ENCODE data around the gene KCNQ1OT1.

The KCNQ1OT1 gene

DNA sequence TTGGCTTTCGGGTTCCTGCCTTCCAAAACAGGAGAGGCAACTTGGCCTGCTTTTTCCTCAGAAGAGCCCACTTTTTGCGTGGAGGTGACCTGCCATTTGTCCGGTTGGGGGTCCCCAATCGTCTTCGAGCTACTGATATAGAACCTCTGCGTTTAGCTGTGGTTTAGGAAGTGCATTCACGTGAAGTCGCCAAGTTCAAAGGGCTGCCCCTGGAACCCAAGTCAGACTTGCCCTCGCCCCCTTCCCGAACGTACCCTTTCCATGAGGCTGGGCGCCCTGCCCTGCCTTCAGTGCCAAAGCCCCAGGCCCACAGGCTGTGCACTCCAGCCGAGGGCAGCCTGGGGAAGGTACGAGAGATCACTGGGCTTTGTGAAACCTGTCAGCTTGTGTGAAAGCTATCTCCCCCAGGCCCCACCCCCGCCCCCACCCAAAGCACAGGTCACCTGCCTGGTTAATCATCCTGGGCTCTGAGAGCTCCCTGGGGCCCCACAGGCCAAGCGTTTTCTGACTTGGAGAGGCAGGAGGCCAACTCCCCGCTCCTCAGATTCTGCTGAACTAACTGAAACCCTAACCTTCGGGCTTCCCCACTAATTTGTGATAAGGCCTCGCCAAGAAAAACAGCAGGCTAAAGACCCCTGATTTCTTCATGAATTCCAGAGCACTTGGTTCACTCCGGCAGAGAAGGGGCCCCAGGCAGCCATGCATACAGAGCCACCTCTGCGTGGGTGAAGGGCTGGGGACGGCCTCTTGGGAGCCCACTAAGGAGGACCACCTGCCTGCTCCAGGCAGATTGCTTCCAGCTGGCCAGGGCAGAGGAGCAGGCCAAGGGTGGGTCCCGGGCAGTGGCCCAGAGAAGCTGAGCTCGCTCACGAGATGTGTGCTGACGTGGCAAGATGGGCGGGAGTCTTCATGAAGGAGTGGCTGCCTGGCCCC is 25.8 kb upstream of the KCNQ1OT1 start:
- DNase-seq (ENCODE audit: low read depth): no peak
- H3K4me3 ChIP-seq (ENCODE audit: control insufficient read depth, low read depth, low read length): no peak overlapping the region
- TF ChIP-seq, protein P1, sequence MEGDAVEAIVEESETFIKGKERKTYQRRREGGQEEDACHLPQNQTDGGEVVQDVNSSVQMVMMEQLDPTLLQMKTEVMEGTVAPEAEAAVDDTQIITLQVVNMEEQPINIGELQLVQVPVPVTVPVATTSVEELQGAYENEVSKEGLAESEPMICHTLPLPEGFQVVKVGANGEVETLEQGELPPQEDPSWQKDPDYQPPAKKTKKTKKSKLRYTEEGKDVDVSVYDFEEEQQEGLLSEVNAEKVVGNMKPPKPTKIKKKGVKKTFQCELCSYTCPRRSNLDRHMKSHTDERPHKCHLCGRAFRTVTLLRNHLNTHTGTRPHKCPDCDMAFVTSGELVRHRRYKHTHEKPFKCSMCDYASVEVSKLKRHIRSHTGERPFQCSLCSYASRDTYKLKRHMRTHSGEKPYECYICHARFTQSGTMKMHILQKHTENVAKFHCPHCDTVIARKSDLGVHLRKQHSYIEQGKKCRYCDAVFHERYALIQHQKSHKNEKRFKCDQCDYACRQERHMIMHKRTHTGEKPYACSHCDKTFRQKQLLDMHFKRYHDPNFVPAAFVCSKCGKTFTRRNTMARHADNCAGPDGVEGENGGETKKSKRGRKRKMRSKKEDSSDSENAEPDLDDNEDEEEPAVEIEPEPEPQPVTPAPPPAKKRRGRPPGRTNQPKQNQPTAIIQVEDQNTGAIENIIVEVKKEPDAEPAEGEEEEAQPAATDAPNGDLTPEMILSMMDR (IDR thresholded peaks at IDR 0.05; ENCODE audit: control insufficient read depth, insufficient read depth, low read depth, low read length, missing control alignments): no peak

DNA sequence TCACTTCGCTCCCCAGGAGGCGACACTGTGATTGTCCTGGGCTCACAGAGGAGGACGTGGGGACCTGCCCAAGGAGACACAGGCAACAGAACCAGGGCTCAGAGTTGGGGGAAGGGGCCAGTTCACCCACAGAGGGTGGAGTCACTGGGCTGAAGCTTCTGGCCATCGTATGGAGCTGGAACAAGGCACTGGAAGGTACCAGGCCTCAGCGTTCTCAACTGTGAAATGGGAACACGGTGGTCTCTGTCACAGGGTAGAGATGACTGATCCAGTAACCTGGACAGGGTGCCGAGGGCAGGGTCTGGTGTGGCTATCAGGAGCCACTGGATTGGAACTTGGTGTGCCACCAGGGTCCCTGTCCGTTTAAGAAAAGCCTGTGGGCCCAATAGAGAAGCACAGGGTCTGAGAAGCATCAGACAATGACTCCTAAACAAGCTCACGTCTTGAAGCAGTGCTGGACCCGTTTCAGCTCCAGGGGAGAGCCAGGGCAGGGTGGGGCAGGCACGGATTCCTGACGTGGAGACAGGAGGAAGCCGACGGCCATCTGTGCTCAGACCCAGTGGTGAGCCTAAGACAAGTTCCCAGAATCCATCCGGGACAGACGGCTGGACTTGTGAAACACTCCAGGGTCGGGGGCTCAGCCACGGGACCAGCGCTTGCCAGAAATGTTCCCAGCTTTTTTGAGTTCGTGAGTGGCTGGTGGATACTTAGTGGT is 25.0 kb upstream of the KCNQ1OT1 start:
- H3K4me3 ChIP-seq (ENCODE audit: control insufficient read depth, low read depth, low read length): no peak overlapping the region
- no peak for DNase-seq (ENCODE audit: low read depth)
- TF ChIP-seq, protein P1 (IDR thresholded peaks at IDR 0.05; ENCODE audit: control insufficient read depth, insufficient read depth, low read depth, low read length, missing control alignments): no peak

DNA sequence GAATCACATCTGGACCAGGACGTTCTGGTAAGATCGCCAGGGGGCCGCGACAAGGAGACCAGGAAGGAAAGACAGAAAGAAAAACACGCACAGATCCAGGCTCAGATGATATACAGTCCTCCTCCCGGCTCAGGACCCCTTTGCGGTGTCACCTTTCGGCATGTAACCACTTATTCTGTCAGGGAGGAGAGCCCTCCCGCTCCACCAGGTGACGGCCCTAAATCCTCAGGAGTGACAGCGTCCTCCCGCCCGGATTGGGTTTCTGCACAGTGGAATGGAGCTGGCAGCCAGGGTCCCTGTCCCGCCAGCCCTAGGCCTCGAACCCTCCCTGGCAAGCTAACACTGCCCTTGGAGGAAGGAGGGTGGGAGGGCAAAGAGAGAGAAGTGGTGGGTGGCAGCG is 24.3 kb upstream of the KCNQ1OT1 start:
- no peak overlapping the region for H3K4me3 ChIP-seq (ENCODE audit: control insufficient read depth, low read depth, low read length)
- DNase-seq (ENCODE audit: low read depth): no peak
- TF ChIP-seq, protein P1 (IDR thresholded peaks at IDR 0.05; ENCODE audit: control insufficient read depth, insufficient read depth, low read depth, low read length, missing control alignments): no peak

DNA sequence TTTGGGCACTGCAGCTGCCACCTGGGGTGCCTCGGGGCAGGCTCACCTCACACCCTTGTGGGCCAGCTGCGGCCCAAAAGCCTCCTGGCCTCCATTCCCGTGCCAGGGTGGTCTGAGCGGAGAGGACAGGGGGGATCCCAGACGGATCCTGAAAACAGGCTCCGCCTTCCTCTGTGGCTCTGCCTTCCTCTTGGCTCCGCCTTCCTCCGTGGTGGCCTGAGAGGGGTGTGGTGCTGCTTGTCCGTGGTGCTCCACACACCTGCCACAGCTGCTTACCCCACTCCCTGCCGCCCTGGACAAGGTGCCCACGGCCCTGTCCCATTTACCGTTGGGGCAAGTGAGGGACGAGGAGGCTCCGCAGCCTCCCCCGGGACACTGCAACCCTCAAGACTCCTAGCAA is 23.2 kb upstream of the KCNQ1OT1 start:
- TF ChIP-seq, protein P1 (IDR thresholded peaks at IDR 0.05; ENCODE audit: control insufficient read depth, insufficient read depth, low read depth, low read length, missing control alignments): no peak
- no peak for DNase-seq (ENCODE audit: low read depth)
- no peak overlapping the region for H3K4me3 ChIP-seq (ENCODE audit: control insufficient read depth, low read depth, low read length)

DNA sequence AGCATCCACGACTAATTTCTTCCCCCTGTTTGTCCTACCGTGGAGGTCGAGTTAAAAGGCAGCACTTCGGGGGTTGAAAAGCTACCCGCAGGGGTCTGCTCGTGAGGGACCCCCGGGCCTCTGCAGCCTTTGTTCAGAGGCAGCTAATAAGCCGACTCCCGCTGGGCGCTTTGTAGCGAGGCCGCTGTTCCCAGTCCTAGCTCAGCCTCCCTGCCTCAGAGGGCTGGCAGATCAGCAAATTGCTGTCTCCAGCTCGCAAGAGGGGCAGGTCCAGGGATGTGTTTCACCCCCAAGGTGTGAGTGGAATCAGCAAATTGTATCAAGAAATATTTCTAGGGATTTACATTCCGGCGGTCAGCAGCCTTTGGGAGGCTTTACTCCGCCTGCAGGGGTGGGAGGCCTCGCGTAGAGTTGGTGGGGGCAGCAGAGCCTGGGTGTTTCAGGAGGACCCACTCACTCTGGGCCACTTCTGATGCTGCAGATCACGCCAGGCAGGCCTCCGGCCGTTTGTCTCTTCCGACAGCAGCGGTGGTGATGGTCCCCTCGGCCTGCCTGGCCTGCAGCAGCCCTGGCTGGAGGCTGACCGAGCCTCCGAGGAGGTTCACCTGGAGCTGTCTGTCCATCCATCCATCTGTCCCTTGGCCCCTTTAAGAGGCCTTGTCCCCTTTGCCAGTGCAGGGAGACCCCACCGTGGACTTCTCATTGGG is 21.6 kb upstream of the KCNQ1OT1 start:
- H3K4me3 ChIP-seq (ENCODE audit: control insufficient read depth, low read depth, low read length): no peak overlapping the region
- DNase-seq (ENCODE audit: low read depth): no peak
- TF ChIP-seq, protein P1 (IDR thresholded peaks at IDR 0.05; ENCODE audit: control insufficient read depth, insufficient read depth, low read depth, low read length, missing control alignments): no peak

DNA sequence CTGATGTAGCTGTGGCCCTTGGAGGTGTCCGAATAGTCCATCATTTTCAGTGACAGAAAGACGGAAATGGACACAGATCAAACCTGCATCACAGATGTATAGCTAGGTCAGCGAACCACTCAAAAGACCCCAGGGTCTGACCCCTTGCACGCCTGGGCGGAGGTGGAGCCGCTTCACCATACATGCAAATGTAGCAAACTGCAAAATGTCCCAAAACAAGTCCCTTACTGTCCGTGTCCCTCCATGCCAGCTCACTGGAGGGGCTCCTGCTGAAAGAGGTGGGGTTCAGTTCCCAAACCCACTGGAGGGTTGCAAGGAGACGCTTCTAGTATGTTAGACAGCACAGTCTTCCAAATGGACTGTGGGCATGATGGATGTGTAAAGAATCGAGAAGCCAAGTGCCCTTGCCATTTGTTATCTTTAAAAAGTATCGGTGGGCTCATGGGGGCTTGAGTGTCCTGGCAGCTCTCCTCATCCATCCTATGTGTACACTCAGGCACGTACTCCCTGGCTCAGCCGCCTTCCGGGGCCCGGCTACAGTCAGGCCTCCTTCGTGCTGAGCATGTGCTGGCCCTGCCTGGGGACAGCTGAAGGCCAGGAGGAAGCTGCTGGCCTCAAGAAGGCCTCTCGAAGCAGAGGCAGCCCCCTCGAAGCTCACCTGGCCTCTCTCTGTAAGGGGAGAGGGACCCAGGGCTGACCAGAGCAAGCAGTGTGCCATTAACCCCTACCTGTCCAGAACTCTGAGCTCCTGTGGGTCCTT is 20.2 kb upstream of the KCNQ1OT1 start:
- TF ChIP-seq, protein P1 (IDR thresholded peaks at IDR 0.05; ENCODE audit: control insufficient read depth, insufficient read depth, low read depth, low read length, missing control alignments): no peak
- DNase-seq (ENCODE audit: low read depth): no peak
- no peak overlapping the region for H3K4me3 ChIP-seq (ENCODE audit: control insufficient read depth, low read depth, low read length)

Data from AG09309 (cell line).